Measurements from ENCODE around the gene NGEF.

NGEF gene

DNA sequence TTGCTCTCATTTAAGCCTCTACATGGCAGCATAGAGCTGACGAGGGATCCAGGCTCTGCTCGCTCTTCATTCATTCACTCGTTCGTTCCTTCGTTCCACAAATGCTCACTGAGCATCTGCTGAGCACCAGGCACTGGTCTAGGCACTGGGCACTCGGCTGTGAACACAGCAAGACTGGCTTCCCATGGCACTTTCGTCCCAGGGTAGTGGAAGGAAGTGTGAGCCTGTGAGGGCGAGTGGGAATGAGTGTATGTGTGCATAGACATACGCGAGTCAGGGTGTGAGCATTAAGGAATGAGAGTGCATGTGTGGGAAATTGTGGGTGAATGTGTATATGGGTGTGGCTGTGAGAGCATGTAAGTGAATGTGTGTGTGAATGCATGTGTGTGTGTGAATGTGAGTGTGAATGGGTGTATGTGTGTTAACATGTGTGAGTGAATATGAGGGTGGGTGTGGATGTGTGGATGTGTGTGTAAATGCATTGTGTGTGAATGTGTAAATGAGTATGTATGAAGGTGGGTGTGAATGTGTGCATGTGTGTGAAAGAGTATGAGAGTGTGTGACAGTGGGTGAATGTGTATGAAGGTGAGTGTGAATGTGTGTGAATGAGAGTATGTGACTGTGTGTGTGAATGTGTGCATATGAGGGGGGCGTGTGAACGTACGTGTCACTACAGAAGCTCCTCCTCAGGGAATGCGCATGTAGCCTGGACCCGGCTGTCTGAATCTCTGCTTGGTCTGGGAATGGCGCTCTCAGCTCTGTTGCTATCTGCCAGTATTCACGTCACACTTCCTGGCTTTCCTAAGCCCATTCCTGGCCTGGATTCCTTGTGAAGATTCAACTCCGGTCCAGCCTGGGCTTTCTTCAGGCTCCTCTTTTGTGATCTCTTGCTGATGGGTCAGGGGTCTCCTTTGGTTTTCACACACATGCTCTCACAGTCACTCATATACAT is 114.2 kb downstream of the NGEF start:
- TF ChIP-seq, protein P1, sequence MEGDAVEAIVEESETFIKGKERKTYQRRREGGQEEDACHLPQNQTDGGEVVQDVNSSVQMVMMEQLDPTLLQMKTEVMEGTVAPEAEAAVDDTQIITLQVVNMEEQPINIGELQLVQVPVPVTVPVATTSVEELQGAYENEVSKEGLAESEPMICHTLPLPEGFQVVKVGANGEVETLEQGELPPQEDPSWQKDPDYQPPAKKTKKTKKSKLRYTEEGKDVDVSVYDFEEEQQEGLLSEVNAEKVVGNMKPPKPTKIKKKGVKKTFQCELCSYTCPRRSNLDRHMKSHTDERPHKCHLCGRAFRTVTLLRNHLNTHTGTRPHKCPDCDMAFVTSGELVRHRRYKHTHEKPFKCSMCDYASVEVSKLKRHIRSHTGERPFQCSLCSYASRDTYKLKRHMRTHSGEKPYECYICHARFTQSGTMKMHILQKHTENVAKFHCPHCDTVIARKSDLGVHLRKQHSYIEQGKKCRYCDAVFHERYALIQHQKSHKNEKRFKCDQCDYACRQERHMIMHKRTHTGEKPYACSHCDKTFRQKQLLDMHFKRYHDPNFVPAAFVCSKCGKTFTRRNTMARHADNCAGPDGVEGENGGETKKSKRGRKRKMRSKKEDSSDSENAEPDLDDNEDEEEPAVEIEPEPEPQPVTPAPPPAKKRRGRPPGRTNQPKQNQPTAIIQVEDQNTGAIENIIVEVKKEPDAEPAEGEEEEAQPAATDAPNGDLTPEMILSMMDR (IDR thresholded peaks at IDR 0.05; ENCODE audit: low read length, missing control alignments), result no peak
- H3K4me3 ChIP-seq (replicated peaks; ENCODE audit: low read depth, low read length), result no peak overlapping the region
- peak; percentile 97 for DNase-seq (ENCODE audit: low read depth)

DNA sequence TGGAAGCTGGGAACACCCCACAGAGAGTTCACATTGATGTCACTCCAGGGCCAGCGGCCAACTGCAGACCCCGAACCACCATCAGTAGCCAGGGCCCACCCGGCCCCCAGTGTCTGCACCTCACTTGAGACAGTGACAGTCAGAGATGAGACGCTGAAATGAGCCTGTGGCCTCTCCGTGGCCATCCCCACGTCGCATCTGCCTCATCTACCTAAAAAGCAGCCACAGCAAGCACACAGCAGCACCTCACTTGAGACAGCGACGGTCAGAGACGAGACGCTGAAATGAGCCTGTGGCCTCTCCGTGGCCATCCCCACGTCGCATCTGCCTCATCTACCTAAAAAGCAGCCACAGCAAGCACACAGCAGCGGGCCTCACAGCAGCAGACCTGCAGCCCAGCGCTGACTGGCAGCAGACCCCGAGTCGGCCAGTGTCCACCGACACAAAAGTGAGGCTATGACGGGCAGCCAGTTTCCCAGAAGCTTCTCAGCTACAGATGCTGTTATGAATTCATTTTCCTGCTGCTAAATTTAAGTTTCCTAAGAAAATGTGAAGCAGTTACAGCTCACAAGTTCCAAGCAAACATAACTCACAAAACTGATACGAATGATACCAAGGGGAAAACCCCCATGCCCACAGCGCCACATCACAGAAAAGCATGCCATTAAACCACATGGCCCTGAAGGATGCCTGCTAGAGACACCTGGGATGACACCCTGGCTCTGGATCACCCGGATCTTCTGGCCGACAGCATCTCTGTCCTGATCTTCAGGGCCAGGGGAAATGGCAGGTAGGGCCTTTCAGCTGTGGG is 115.3 kb downstream of the NGEF start:
- no peak overlapping the region for H3K4me3 ChIP-seq (replicated peaks; ENCODE audit: low read depth, low read length)
- TF ChIP-seq, protein P1 (IDR thresholded peaks at IDR 0.05; ENCODE audit: low read length, missing control alignments), result no peak
- no peak for DNase-seq (ENCODE audit: low read depth)

DNA sequence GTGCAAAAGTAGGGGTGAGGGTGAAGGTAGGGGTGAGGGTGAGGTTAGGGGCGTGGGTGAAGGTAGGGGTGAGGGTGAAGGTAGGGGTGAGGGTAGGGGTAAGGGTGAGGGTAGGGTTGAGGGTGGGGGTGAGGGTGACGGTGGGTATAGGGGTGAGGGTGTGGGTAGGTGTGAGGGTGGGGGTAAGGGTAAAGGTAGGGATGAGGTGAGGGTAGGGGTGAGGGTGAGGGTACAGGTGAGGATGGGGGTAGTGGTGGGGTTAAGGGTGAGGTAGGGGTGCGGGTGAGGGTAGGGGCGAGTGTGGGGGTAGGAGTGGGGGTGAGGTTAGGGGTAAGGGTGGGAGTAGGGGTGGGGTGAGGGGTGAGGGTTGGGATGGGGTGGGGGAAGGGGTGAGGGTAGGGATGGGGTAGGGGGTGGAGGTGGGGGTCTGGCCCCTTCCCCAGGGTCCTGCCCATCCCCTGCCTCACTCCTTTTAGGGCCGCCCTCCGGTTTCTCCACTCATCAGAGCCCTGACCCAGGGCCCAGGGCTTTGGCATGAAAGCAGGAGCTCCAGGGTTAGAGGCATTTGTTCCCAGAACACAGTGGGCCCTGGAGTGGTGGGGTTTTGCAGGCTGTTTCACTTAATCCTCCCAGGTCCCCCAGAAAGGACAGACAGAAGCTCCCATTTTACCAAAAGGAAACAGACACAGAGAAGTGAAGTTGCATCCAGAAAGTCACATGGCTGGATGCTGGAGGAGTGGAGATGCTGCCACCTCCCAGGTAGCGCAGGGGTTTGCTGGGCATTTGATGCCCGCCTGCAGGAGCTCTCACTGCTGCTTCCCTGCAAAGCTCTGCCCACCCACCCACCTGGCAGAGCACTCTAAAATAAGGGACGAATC is 116.1 kb downstream of the NGEF start:
- TF ChIP-seq, protein P1 (IDR thresholded peaks at IDR 0.05; ENCODE audit: low read length, missing control alignments), result no peak
- H3K4me3 ChIP-seq (replicated peaks; ENCODE audit: low read depth, low read length), result no peak overlapping the region
- no peak for DNase-seq (ENCODE audit: low read depth)

DNA sequence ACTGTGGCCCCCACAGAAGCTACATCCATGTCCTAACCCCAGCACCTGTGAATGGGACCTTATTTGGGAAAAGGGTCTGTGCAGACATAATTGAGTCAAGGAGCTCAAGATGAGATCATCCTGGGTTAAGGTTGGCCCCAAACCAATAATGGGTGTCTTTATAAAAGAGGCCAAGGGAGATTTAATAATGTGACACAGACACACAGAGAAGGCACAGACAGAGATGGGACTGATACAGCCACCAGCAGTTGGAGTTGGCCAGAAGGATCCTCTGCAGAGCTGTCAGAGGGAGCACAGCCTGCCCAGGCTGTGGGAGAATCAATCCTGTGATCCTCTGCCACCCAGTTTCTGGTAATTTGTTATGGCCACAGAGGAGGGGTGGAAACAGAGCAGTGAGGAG is 116.9 kb downstream of the NGEF start:
- no peak for DNase-seq (ENCODE audit: low read depth)
- TF ChIP-seq, protein P1 (IDR thresholded peaks at IDR 0.05; ENCODE audit: low read length, missing control alignments), result no peak
- H3K4me3 ChIP-seq (replicated peaks; ENCODE audit: low read depth, low read length), result no peak overlapping the region

DNA sequence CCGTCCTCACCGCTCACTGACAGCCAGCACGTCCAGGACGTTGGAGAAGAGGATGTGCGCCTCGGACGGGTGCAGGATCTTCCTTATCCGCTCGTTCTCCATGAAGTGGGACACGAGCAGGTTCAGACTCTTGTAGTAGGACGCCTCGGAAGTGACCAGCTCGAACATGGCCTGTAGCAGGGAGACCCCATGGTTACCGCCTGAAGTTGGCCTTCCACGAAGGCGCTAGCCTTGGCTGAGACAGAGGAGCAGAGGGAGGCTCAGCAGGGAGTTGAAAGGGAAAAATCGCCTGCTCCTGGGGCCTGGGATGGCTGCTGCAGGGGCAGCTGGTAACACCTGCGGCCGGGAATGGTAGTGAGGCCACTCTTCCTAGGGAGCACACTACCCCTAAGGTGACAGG is 118.3 kb downstream of the NGEF start:
- no peak for DNase-seq (ENCODE audit: low read depth)
- TF ChIP-seq, protein P1 (IDR thresholded peaks at IDR 0.05; ENCODE audit: low read length, missing control alignments), result no peak
- no peak overlapping the region for H3K4me3 ChIP-seq (replicated peaks; ENCODE audit: low read depth, low read length)

DNA sequence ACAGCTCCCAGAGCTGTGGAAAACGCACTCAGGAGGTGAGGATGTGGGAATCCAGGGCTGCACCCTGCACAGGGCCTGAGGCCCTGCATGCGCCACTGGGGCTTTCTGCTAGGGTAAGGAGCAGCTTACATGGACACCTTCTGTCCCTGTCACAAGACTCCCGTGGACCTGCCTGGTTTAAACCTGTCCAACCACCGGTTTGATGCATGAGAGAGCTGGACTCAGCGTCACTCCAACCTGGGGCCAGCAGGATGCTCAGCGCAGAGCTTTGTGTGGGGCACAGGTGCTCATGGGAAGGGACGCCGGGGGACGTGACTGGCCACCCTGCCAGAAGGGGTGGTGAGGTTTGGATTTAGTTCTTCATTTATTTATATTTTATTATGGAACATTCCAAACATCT is 118.8 kb downstream of the NGEF start:
- DNase-seq (ENCODE audit: low read depth), result no peak
- TF ChIP-seq, protein P1 (IDR thresholded peaks at IDR 0.05; ENCODE audit: low read length, missing control alignments), result no peak
- no peak overlapping the region for H3K4me3 ChIP-seq (replicated peaks; ENCODE audit: low read depth, low read length)
